Prostate gland (tissue), 2 donors: Measurements from ENCODE around the gene PLA2G12B.
"Not testable (repeated sequence)": the region's sequence is repeated elsewhere in the genome, so short reads cannot be mapped to it uniquely, and the experiment has no call there.

ENCODE experiments used
- POLR2A ChIP-seq: fragments of 450-650 bp; IDR thresholded peaks from one replicate; pipeline ENCODE4 v1.6.1; 2016; ENCODE audit warnings: antibody characterized with exemption, mild to moderate bottlenecking
- TF ChIP-seq, protein P1 (sequence below), 4 experiments: fragments of 200-600 bp in 2 of 4; fragments of 450-650 bp in 2 of 4; sonication (generic) in 2 of 4; IDR thresholded peaks; 1 replicate in 3 of 4; 2 replicates in 1 of 4; pipeline ENCODE4 v1.5.1; 2016 to 2019; ENCODE audit warnings: antibody characterized with exemption in 4 of 4, mild to moderate bottlenecking in 2 of 4, moderate library complexity in 2 of 4

DNA sequence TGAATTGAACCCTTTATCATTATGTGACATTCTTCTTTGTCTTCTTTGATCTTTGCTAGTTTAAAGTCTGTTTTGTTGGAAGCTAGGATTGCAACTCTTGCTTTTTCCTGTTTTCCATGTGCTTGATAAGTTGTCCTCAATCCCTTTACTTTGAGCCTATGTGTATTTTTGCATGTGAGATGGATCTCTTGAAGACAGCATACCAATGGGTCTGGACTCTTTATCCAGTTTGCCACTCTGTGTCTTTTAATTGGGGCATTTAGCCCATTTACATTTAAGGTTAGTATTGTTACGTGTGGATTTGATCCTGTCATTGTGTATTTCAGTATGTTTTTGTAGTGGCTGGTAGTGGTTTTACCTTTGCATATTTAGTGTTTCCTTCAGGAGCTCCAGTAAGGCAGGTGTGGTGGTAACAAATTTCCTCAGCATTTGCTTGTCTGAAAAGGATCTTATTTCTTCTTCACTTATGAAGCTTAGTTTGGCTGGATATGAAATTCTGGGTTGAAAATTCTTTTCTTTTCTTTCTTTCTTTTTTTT, 33.4 kb downstream of the PLA2G12B start:
- not testable (repeated sequence) for TF ChIP-seq POLR2A
- TF ChIP-seq, protein P1, sequence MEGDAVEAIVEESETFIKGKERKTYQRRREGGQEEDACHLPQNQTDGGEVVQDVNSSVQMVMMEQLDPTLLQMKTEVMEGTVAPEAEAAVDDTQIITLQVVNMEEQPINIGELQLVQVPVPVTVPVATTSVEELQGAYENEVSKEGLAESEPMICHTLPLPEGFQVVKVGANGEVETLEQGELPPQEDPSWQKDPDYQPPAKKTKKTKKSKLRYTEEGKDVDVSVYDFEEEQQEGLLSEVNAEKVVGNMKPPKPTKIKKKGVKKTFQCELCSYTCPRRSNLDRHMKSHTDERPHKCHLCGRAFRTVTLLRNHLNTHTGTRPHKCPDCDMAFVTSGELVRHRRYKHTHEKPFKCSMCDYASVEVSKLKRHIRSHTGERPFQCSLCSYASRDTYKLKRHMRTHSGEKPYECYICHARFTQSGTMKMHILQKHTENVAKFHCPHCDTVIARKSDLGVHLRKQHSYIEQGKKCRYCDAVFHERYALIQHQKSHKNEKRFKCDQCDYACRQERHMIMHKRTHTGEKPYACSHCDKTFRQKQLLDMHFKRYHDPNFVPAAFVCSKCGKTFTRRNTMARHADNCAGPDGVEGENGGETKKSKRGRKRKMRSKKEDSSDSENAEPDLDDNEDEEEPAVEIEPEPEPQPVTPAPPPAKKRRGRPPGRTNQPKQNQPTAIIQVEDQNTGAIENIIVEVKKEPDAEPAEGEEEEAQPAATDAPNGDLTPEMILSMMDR (IDR thresholded peaks at IDR 0.05): not testable (repeated sequence)
